Chondrocyte (in vitro differentiated cells): ENCODE data around the gene GABARAPL2. TPM values are rescaled to one million over a fixed set of nuclear protein-coding genes. Genes with fewer than 3 reads are reported as not detected.

ENCODE experiments used
- DNase-seq: peaks from one replicate; pipeline ENCODE4 v3.0.0; 2021; ENCODE audit warnings: mixed read lengths, low spot score
- H3K27ac Mint-ChIP-seq: one replicate; pipeline ENCODE4 v1.8.0; 2021; ENCODE audit warnings: mild to moderate bottlenecking, moderate library complexity, mixed read lengths; ENCODE audit not compliant: unreplicated experiment
- H3K27me3 Mint-ChIP-seq: 2 replicates; pipeline ENCODE4 v1.8.0; 2021; ENCODE audit warnings: low read depth, mixed read lengths
- H3K36me3 Mint-ChIP-seq: 2 replicates; pipeline ENCODE4 v1.8.0; 2021; ENCODE audit warnings: low read depth, mixed read lengths
- H3K4me1 Mint-ChIP-seq: 2 replicates; pipeline ENCODE4 v1.8.0; 2021; ENCODE audit warnings: low read depth, mild to moderate bottlenecking, mixed read lengths
- H3K4me3 Mint-ChIP-seq: one replicate; pipeline ENCODE4 v1.8.0; 2021; ENCODE audit warnings: mild to moderate bottlenecking, moderate library complexity, mixed read lengths; ENCODE audit not compliant: unreplicated experiment
- H3K9me3 Mint-ChIP-seq: 2 replicates; pipeline ENCODE4 v1.8.0; 2021; ENCODE audit warnings: low read depth, mixed read lengths
- total RNA-seq: library from RNA; stranded (reverse); gene quantifications from 3 replicates; pipeline ENCODE4 v1.2.1, GENCODE V29; 2021
- TF ChIP-seq, protein P1 (sequence below): fragments of 200-600 bp; sonication (generic); IDR thresholded peaks from 2 replicates; pipeline ENCODE4 v1.5.0; 2021; ENCODE audit warnings: antibody characterized with exemption, mild to moderate bottlenecking, moderate library complexity

Gene GABARAPL2
- total RNA-seq, 1 donor from 2014 or later, result 64.5 TPM

GRCh38 chr16:75529056-75529905 lies 36.9 kb upstream of the GABARAPL2 start:
- Mint-ChIP-seq H3K36me3 (no peaks in the 10 kb centered on the region), H3K27me3 (no peaks in the 10 kb centered on the region), H3K9me3 (no peaks in the 10 kb centered on the region), H3K4me1 (no peaks in the 10 kb centered on the region), H3K27ac (no peak overlapping the region), H3K4me3 (no peak overlapping the region)
- TF ChIP-seq, protein P1, sequence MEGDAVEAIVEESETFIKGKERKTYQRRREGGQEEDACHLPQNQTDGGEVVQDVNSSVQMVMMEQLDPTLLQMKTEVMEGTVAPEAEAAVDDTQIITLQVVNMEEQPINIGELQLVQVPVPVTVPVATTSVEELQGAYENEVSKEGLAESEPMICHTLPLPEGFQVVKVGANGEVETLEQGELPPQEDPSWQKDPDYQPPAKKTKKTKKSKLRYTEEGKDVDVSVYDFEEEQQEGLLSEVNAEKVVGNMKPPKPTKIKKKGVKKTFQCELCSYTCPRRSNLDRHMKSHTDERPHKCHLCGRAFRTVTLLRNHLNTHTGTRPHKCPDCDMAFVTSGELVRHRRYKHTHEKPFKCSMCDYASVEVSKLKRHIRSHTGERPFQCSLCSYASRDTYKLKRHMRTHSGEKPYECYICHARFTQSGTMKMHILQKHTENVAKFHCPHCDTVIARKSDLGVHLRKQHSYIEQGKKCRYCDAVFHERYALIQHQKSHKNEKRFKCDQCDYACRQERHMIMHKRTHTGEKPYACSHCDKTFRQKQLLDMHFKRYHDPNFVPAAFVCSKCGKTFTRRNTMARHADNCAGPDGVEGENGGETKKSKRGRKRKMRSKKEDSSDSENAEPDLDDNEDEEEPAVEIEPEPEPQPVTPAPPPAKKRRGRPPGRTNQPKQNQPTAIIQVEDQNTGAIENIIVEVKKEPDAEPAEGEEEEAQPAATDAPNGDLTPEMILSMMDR, result no peak
- DNase-seq, result peak; percentile 93

DNA sequence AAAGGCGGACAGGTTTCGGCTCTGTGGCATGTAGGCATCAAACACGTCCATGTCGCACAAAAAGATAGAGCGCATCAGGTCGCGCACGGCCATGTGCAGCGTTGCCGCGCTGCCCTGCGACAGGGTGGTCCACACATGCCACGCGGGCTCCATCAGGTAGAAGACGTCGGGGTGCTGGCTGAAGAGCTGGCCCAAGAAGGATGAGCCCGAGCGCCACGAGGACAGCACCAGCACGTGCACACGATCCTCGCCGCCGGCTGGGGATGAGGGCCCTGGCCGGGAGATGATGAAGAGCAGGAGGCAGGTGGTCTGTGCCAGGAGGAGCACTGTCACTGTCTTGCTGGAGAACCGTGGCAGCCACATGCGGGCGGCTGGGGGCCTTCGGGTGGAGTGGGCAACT lies 36.2 kb upstream of the GABARAPL2 start:
- peak; percentile 85 for DNase-seq
- Mint-ChIP-seq H3K27ac (no peak overlapping the region), H3K4me3 (no peak overlapping the region)

GRCh38 chr16:75532142-75532765 lies 33.9 kb upstream of the GABARAPL2 start:
- no peaks in the 10 kb centered on the region for H3K27me3 Mint-ChIP-seq
- H3K4me1 Mint-ChIP-seq, result no peaks in the 10 kb centered on the region
- peak; percentile 59 for DNase-seq
- H3K4me3 Mint-ChIP-seq, result no peak overlapping the region
- no peak overlapping the region for H3K27ac Mint-ChIP-seq
- TF ChIP-seq, protein P1, result no peak
- no peaks in the 10 kb centered on the region for H3K9me3 Mint-ChIP-seq
- H3K36me3 Mint-ChIP-seq, result no peaks in the 10 kb centered on the region

More for the DNA sequence above, 36.2 kb upstream of the GABARAPL2 start:
- Mint-ChIP-seq H3K9me3 (no peaks in the 10 kb centered on the region), H3K4me1 (no peaks in the 10 kb centered on the region), H3K27me3 (no peaks in the 10 kb centered on the region), H3K36me3 (no peaks in the 10 kb centered on the region)
- TF ChIP-seq, protein P1, result no peak

GRCh38 chr16:75532791-75533190 lies 33.4 kb upstream of the GABARAPL2 start:
- Mint-ChIP-seq H3K4me1 (no peaks in the 10 kb centered on the region), H3K36me3 (no peaks in the 10 kb centered on the region), H3K4me3 (no peak overlapping the region), H3K9me3 (no peaks in the 10 kb centered on the region), H3K27ac (no peak overlapping the region), H3K27me3 (no peaks in the 10 kb centered on the region)
- DNase-seq, result peak; percentile 51
- TF ChIP-seq, protein P1, result no peak

- TF ChIP-seq, protein P1, result no peak
- no peak overlapping the region for H3K27ac Mint-ChIP-seq
- no peak overlapping the region for H3K4me3 Mint-ChIP-seq
- DNase-seq, result peak; percentile 84
- no peaks in the 10 kb centered on the region for H3K36me3 Mint-ChIP-seq
- no peaks in the 10 kb centered on the region for H3K4me1 Mint-ChIP-seq
- no peaks in the 10 kb centered on the region for H3K9me3 Mint-ChIP-seq
- no peaks in the 10 kb centered on the region for H3K27me3 Mint-ChIP-seq
Observed at GRCh38 chr16:75534560-75535205, 31.5 kb upstream of the GABARAPL2 start.
